Astrocyte (in vitro differentiated cells and primary cell): ENCODE results near the gene RALGDS. TPM values are rescaled to one million over a fixed set of nuclear protein-coding genes. Genes with fewer than 3 reads are reported as not detected.

ENCODE experiments used
- DNase-seq: peaks from one replicate; pipeline ENCODE4 v3.0.0-alpha.2; 2010; ENCODE audit warnings: low read depth
- FAIRE-seq: peaks from 2 replicates; lab custom pipeline; 2011; peaks lifted over from hg19 to GRCh38; lab: Jason Lieb, UNC
- H2AFZ ChIP-seq: 2 replicates; pipeline ENCODE4 v1.6.0; 2012; ENCODE audit warnings: low read depth, low read length, inconsistent platforms
- H3K27ac ChIP-seq: 2 replicates; pipeline ENCODE4 v1.5.1; 2011; ENCODE audit warnings: low read depth, low read length, inconsistent platforms
- H3K27me3 ChIP-seq: 2 replicates; pipeline ENCODE4 v1.6.0; 2011; ENCODE audit warnings: low read length, inconsistent platforms; ENCODE audit not compliant: insufficient read depth
- H3K36me3 ChIP-seq: 2 replicates; pipeline ENCODE4 v1.5.1; 2011; ENCODE audit warnings: low read length, inconsistent platforms; ENCODE audit not compliant: insufficient read depth
- H3K4me1 ChIP-seq: 2 replicates; pipeline ENCODE4 v1.5.1; 2011; ENCODE audit warnings: low read length, inconsistent platforms; ENCODE audit not compliant: insufficient read depth
- H3K4me2 ChIP-seq: 2 replicates; pipeline ENCODE4 v1.6.0; 2012; ENCODE audit warnings: low read length, inconsistent platforms
- H3K4me3 ChIP-seq: 2 replicates; pipeline ENCODE4 v1.5.1; 2011; ENCODE audit warnings: low read depth, mild to moderate bottlenecking, low read length, inconsistent platforms; ENCODE audit not compliant: insufficient read depth
- H3K79me2 ChIP-seq: 2 replicates; pipeline ENCODE4 v1.6.0; 2012; ENCODE audit warnings: mild to moderate bottlenecking, low read length, inconsistent platforms; ENCODE audit not compliant: insufficient read depth
- H3K9ac ChIP-seq: 2 replicates; pipeline ENCODE4 v1.6.0; 2012; ENCODE audit warnings: mild to moderate bottlenecking, low read length, inconsistent platforms
- H3K9me3 ChIP-seq: 2 replicates; pipeline ENCODE4 v1.5.1; 2012; ENCODE audit warnings: low read depth, mild to moderate bottlenecking, low read length, inconsistent platforms; ENCODE audit not compliant: insufficient read depth
- H4K20me1 ChIP-seq: 2 replicates; pipeline ENCODE4 v1.6.0; 2012; ENCODE audit warnings: low read length, inconsistent platforms; ENCODE audit not compliant: insufficient read depth
- H3K27ac Mint-ChIP-seq: one replicate; pipeline ENCODE4 v1.8.0; 2021; ENCODE audit warnings: mild to moderate bottlenecking, mixed read lengths; ENCODE audit not compliant: unreplicated experiment
- H3K27me3 Mint-ChIP-seq: one replicate; pipeline ENCODE4 v1.8.0; 2021; ENCODE audit warnings: low read depth, mixed read lengths; ENCODE audit not compliant: unreplicated experiment
- H3K36me3 Mint-ChIP-seq: one replicate; pipeline ENCODE4 v1.8.0; 2021; ENCODE audit warnings: low read depth, mixed read lengths; ENCODE audit not compliant: unreplicated experiment
- H3K4me1 Mint-ChIP-seq: one replicate; pipeline ENCODE4 v1.8.0; 2021; ENCODE audit warnings: low read depth, mixed read lengths; ENCODE audit not compliant: unreplicated experiment
- H3K4me3 Mint-ChIP-seq: one replicate; pipeline ENCODE4 v1.8.0; 2021; ENCODE audit warnings: mild to moderate bottlenecking, moderate library complexity, mixed read lengths; ENCODE audit not compliant: unreplicated experiment
- H3K9me3 Mint-ChIP-seq: one replicate; pipeline ENCODE4 v1.8.0; 2021; ENCODE audit warnings: mild to moderate bottlenecking, mixed read lengths; ENCODE audit not compliant: unreplicated experiment
- EZH2 ChIP-seq: IDR thresholded peaks from 2 replicates; pipeline ENCODE4 v1.6.1; 2012; ENCODE audit warnings: mild to moderate bottlenecking, low read length, inconsistent platforms; ENCODE audit not compliant: insufficient read depth
- total RNA-seq: library from RNA; stranded (reverse); gene quantifications from 2 replicates; pipeline ENCODE4 v1.2.1, GENCODE V29; 2021
- TF ChIP-seq, protein P1 (sequence below): IDR thresholded peaks from 2 replicates; pipeline ENCODE4 v1.5.1; 2011; ENCODE audit warnings: low read depth, mild to moderate bottlenecking, inconsistent platforms, low read length, moderate library complexity; ENCODE audit not compliant: insufficient read depth

RALGDS gene
- total RNA-seq, 1 donor from 2014 or later: 46.6 TPM

DNA sequence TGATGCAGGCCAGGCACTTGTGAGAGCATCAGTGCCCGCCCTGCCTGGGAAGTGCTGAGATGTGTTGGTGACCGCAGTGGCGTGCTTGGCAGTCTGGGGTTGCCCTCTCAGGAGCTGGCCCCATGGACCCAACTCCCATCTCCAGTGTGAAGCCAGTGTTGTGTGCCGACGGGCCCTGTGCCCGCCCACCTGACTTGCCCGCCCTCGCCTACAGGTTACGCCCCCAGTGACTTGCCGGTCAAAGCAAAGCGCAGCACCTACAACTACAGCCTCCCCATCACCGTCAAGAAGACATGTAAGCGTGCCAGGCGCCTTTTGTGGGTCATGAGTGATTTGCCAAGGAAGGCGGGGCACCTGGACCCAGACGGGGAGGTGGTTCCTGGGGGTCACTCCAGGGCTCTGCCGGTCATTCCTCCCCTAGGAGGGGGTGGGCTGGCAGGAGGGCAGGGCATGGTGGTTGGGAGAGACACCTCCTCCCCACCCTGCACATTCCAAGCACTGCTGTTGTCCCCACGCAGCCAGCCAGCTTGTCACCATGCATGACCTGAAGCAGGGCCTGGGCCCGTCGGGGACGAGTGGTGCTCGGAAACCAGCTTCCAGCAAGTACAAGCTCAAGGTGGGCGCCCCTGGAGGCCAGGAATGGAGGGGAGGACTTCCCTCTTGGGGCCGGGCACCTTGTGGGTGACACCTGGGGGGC is 66.7 kb downstream of the RALGDS start:
- Histone ChIP-seq H2AFZ (no peak overlapping the region), H3K27me3 (no peaks in the 10 kb centered on the region), H3K9me3 (no peaks in the 10 kb centered on the region), H3K36me3 (peaks cover 16% of the 10 kb centered on the region), H3K4me1 (no peaks in the 10 kb centered on the region), H3K79me2 (no peaks in the 10 kb centered on the region), H4K20me1 (peaks cover 28% of the 10 kb centered on the region), H3K4me2 (no peak overlapping the region), H3K27ac (no peak overlapping the region), H3K9ac (no peak overlapping the region), H3K4me3 (no peak overlapping the region)
- FAIRE-seq (no peak), DNase-seq (no peak)
- Mint-ChIP-seq H3K36me3 (peaks cover 25% of the 10 kb centered on the region), H3K27ac (no peak overlapping the region), H3K4me1 (peaks cover 3% of the 10 kb centered on the region), H3K9me3 (no peaks in the 10 kb centered on the region), H3K4me3 (no peak overlapping the region), H3K27me3 (no peaks in the 10 kb centered on the region)
- TF ChIP-seq EZH2: no peak
- TF ChIP-seq, protein P1, sequence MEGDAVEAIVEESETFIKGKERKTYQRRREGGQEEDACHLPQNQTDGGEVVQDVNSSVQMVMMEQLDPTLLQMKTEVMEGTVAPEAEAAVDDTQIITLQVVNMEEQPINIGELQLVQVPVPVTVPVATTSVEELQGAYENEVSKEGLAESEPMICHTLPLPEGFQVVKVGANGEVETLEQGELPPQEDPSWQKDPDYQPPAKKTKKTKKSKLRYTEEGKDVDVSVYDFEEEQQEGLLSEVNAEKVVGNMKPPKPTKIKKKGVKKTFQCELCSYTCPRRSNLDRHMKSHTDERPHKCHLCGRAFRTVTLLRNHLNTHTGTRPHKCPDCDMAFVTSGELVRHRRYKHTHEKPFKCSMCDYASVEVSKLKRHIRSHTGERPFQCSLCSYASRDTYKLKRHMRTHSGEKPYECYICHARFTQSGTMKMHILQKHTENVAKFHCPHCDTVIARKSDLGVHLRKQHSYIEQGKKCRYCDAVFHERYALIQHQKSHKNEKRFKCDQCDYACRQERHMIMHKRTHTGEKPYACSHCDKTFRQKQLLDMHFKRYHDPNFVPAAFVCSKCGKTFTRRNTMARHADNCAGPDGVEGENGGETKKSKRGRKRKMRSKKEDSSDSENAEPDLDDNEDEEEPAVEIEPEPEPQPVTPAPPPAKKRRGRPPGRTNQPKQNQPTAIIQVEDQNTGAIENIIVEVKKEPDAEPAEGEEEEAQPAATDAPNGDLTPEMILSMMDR: no peak

DNA sequence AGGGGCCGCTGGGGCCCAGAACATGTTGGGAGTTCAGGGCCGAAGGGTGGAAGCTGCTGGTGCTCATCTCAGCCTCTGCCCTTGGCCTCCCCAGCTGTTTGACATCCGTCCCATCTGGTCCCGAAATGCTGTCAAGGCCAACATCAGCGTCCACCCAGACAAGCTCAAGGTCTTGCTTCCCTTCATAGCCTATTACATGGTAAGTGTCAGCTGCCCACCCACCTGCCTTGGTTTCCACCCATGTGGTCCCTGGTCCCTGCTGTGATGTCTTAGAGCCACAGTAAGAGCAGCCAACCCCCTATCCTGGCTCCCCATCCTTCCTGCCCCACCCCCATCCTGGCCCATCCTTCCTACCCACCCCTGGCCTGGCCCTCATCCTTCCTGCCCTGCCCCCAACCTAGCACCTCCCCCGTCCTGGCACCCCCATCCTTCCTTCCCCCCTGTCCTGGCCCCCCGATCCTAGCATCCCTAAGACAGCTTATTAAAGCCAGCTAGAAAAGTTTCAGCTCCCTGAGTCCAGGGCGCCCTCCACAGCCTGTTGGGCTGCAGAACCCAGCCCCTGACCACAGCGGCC is 69.0 kb downstream of the RALGDS start:
- H3K4me1 Mint-ChIP-seq: peaks cover 2% of the 10 kb centered on the region
- H3K4me2 ChIP-seq: no peak overlapping the region

More for the DNA sequence above, 69.0 kb downstream of the RALGDS start:
- no peak overlapping the region for H2AFZ ChIP-seq
- no peaks in the 10 kb centered on the region for H3K9me3 ChIP-seq
- no peaks in the 10 kb centered on the region for H3K4me1 ChIP-seq
- H3K9ac ChIP-seq: no peak overlapping the region
- Mint-ChIP-seq H3K27ac (no peak overlapping the region), H3K4me3 (no peak overlapping the region), H3K9me3 (no peaks in the 10 kb centered on the region), H3K36me3 (peaks cover 18% of the 10 kb centered on the region), H3K27me3 (no peaks in the 10 kb centered on the region)
- H3K36me3 ChIP-seq: peaks cover 18% of the 10 kb centered on the region
- H3K4me3 ChIP-seq: no peak overlapping the region
- no peaks in the 10 kb centered on the region for H3K27me3 ChIP-seq
- FAIRE-seq (no peak), DNase-seq (no peak)
- no peak for TF ChIP-seq EZH2
- TF ChIP-seq, protein P1: no peak
- H4K20me1 ChIP-seq: peaks cover 35% of the 10 kb centered on the region
- H3K27ac ChIP-seq: no peak overlapping the region
- no peaks in the 10 kb centered on the region for H3K79me2 ChIP-seq
